HG03565 (cell line): ENCODE results near the gene CCDC30.
"Not testable (repeated sequence)": the region's sequence is repeated elsewhere in the genome, so short reads cannot be mapped to it uniquely, and the experiment has no call there.

Source experiments
- ATAC-seq: cut with Tn5 transposase; IDR thresholded peaks from one replicate; pipeline ENCODE4 v1.9.1; 2021; ENCODE audit warnings: mild to moderate bottlenecking, moderate library complexity; ENCODE audit not compliant: unreplicated experiment

CCDC30 gene

DNA sequence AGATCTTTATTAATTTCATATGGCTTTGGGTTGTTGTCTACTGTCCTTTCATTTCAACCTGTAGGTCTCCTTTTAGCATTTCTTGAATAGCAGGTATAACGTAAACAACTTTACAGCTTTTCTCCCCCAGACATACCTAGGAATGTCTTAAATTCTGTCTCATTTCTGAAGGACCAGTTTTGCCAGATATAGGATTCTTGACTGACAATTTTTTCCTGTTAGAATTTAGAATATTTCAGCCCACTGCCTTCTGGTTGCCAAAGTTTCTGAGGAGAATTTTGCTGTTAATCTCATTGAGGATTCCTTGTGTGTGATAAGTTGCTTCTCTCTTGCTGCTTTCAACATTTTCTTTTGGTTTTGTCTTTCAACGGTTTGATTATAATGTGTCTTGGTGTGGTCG is 60.1 kb downstream of the CCDC30 start:
- ATAC-seq = no peak

DNA sequence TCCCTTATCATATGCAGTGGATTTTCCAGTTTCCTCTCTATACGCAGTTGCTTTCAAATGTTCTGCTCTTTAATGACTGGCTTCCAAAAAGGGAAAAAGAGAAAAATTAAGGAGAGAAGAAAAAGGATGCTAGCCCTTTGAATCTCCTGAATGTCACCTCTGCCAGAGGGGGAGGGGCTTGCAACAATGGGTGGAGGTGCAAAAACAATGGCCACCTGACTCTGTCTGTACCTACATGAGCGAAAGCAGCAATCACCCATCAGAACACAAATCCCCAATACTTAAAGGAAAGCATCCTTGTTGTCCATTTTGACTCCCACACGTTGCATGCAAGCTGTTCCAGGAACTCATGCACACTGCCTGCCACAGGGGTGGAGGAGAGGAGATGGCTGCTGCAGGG is 61.2 kb downstream of the CCDC30 start:
- no peak for ATAC-seq

DNA sequence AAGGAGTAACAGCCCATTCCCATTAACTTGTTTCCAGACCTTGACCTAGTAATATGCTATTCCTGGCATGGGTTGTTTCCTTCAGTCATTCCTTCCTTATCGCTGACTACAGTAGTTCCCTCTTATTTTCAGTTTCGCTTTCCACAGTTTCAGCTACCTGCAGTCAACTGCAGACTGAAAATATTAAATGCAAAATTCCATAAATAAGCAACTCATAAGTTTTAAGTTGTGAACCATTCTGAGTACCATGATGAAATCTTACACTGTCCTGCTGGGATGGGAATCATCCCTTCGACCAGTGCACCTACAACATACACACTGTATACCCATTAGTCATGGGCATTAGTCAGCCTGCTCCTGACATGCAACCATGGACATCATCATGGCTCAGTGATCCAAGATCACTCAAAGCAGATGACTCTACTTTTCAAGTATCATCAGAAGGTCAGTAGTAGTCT is 66.7 kb downstream of the CCDC30 start:
- no peak for ATAC-seq

DNA sequence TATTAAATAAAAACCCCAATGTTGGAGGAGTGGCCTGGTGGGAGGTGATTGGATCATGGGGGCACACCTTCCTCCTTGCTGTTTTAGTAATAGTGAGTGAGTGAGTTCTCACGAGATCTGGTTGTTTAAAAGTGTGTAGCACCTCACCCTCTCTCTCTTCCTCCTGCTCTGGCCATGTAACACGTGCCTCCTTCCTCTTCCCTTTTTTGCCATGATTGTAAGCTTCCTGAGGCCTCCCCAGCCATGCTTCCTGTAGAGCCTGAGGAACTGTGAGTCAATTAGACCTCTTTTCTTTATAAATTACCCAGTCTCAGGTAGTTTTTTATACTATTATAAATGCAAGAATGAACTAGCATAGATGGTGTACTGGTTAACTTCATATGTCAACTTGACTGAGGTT is 68.0 kb downstream of the CCDC30 start:
- no peak for ATAC-seq

DNA sequence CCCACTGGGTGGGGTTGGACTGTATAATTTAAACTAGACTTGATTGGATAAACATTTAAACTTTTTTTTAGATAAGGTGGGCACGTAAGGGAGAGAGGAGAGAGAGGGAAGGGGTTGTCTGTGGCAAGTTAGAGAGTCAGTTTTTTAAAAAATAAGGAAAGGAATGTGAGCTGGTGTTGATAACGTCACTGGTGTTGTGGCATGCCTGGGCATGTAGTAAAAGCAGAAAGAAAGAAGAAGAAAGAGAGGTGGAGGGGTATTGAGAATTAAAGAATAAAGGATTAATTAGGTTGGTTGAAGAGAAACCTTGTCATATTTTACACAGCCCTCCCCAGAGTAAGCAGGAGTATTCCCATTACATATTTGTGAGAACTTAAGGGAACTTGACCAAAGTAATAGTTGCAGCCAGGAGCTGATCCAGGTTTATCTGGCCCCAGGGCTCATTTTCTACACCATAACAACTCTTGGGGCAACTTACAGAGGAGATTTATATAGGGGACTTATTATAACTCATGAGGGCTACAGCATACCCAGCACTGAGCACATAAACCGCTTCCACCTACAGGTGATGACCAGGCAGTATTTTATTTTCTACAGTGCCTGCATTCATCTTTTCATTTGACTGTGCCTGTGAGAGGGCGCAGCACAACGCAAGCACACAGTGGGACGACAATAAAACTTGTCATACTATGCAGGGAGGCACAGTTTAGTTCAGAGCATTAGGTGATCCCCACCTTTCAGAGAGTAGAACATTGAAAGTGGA is 70.2 kb downstream of the CCDC30 start:
- no peak for ATAC-seq

DNA sequence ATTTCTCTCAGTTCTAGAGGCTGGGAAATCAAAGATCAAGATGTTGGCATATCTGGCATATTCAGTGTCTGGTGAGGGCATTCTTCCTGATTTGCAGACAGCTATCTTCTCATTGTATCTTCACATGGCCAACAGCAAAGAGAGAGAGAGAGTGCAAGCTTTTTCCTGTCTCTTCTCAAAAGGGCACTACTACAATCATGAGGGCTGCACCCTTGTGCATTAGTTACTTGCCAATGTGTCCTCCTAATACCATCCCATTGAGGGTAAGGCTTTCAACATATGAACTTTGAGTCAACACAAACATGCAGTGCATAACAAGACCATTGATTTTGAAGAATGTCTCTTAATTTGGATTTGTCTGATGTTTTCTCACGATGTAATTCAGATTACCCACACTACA is 78.0 kb downstream of the CCDC30 start:
- no peak for ATAC-seq

DNA sequence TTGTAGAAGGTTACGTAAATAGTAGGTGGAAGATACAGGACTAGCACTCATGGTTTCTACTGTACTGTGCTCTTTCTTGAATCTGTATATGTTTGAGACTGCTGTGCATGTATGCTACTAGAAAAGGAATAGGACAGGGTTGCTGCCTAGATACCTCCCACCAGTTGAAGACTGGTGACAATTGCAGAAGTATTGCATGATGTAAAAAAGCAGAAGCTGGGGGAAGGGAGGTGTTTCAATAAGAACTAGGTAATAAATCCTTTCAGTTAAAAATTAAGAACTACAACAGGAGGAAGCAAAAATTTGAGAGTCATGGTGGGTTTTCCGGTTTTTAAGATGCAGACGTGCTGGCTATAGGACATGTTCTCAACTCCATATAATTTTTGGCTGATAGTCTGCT is 88.1 kb downstream of the CCDC30 start:
- no peak for ATAC-seq

DNA sequence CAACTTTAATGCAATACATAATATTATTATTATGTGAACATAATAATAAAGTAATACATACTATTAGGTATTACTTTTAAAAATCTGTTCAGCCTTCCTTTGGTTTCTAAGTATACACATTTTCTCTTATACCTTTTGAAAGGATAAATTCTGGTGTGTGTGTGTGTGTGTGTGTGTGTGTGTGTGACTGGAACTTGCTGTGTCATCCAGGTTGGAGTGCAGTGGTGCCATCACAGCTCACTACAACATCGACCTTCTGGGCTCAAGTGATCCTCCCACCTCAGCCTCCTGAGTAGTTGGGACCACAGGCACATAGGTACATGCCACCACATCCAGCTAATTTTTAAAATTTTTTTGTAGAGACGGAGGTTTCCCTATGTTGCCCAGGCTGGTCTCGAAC is 88.5 kb downstream of the CCDC30 start:
- ATAC-seq = no peak

DNA sequence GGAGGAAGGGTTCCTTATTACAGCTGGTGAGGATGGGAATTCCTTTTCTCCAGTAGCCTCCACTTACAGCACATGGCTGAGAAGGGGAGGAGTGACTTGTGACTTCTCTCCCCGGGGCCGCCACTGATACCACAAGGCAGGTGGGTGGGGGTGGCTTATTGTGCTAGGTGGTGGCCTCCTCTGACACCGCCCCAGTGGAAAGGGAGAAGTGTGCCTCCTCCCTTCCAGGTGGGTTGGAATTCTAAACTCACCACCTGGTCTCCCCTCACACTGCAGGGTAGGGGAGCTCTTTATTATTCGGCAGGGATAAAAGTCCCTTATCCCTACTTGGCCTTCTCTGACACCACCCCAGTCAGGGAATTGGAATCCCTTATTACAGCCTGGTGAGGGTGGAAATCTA is 89.5 kb downstream of the CCDC30 start:
- no peak for ATAC-seq

DNA sequence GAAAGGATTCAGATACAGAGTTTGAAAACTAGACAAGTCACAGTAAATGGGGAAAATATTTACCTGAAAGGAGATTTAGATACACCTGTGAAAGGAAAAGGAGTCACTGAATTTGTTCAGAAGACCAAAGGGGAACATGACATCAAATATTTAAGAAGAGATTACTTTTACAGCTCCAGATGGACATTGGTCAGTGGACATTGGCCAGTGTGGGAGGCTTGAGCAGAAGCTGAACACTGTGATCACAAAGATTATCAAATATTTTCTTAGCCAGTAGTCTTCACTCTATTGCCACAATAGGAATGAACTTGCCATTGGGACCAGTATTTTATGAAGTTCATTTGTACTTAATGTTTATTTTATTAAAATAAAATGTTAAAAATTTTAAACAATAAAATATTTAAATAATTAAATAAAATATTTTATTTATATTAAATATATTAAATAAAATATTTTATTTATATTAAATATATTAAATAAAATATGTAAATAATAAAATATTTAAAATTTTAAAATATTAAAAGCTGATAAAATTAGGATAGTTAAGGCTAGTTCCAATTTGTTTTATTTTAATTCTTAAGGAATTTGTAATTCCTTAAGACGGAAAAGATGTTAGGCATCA is 94.3 kb downstream of the CCDC30 start:
- ATAC-seq = no peak

DNA sequence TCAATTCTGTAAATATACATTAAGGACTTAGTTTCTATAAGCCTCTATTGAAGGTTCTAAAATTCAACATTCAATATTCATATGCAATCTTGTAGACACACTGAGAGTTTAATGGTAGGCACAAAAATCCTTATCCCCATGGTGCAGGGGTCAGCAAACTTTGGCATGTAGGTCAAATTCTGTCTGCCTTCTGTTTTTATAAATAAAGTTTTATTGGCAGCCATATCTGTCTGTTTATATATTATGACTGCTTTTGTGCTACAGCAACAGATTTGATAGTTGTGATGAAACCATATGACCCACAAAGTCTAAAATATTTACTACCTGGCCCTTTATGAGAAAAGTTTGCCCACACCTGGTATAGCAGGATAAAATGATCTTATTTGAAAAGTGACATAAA is 104.0 kb downstream of the CCDC30 start:
- no peak for ATAC-seq

DNA sequence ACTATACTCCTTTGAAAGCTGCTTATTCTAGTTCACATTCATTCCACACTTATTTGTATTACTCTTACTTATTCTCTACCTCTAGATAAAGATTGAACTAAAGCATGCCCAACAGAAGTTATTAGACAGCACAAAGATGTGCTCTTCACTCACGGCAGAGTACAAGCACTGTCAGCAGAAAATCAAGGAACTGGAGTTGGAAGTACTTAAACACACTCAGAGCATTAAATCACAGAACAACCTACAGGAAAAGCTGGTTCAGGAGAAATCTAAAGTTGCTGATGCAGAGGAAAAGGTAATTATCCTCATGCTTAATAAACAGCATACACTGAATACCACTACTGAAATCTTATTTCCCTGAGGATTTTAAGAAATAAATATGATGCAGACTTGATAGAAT is 113.8 kb downstream of the CCDC30 start:
- ATAC-seq = no peak

DNA sequence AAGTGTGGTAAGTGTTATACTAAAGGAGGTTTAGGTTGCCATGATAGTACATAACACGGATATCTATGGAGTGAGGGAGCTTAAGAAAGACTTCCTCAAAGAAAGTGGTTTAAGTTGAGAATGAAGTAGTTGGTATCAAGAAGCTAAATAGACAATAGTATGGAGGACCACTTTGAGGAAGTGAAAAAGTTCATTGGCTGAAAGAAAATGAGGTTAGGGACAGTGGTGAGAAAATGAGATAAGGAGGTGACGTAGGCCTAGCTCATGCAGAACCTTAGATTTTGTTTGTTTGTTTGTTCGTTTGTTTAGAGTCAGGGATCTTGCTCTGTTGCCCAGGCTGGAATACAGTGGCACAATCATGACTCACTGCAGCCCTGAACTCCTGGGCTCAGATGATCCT is 122.9 kb downstream of the CCDC30 start:
- ATAC-seq = no peak

DNA sequence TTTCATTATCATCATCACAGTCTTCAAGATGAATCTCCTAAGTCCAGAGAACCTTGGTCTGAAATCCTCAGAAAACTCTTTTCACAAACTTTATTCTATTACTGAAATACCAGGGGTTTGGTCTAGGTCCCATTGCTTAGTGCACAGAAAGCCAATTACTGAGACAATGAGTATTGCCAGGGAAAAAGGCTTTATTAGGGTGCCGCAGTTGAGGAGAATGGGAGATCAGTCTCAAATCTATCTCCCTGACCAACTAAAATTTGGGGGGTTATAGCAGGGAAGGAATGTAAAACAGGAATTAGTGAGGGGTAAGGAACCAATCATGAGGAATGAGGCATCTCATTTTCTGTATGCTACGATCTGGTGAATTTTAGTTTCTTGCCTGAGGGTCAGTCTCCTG is 124.7 kb downstream of the CCDC30 start:
- ATAC-seq = no peak

DNA sequence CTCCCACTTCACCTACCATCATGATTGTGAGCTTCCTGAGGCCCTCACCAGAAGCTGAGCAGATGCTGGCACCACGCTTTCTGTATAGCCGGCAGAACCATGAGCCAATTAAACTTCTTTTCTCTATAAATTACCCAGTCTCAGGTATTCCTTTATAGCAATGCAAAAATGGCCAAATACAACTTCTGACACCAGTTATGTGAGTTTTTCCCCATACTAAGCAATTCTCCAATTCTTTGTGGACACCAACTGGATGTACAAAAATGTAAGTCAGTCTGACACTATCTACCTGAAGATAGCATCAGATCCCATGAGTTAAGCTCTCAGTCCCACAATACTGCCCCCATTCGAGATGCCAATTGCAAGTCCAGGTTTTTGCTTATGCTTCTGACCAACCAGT is 129.7 kb downstream of the CCDC30 start:
- ATAC-seq = no peak

DNA sequence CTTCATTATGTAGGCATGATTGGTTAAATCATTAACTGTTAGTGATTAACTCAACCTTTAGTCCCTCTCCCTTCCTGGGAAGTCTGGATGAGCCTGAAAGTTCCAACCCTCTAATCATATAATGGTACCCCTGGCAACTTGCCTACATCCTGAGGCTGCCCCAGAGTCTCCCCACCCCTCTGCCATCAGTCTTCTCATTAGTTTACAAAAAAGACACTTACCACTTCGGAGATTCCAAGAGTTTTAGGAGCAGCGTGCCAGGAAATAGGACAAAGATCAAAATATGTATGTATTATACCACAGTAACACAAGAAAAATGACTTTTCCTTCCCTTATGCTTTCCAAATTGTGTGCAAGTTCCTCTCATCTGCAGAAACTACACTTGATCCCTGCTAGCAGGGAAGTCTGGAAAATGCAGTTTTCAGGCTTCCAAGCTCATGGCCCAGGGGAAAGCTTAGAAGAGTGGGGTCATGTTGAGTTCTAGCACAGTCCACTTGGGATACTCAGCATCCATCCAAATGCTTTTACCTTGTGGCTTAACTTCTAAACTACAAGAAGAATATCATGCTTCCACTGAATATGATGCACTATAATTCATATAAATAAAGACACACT is 130.5 kb downstream of the CCDC30 start:
- no peak for ATAC-seq

DNA sequence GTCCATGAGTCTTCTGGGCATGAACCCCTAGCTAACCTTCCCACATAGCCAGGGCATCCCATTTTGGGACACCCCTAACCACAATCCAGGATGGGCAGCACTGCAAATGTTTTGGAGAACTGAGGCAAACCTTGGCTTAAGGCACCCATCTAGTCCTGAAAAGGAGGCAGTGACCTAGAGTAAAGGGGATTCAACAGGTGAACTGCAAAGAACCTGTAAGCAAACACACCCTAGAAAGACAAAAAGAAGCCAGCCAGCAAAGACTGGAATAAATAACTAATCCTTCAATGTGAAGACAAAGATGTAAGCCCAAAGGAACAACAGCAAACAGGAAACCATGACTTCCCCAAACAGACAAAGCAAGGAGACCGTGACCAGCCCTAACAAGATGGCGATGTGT is 138.4 kb downstream of the CCDC30 start:
- no peak for ATAC-seq

DNA sequence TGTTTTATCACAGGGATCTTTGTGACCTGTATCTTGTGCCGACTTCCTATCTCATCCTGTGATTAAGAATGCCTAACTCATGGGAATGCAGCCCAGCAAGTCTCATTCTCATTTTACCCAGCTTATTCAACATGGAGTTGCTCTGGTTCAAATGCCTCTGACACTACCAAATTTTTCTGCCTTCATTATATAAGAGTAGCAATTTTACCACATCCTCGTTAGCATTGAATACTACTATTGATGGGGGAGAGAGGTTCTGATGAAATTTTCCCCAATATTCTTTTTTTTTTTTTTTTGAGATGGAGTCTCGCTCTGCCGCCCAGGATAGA is 150.7 kb downstream of the CCDC30 start:
- no peak for ATAC-seq

DNA sequence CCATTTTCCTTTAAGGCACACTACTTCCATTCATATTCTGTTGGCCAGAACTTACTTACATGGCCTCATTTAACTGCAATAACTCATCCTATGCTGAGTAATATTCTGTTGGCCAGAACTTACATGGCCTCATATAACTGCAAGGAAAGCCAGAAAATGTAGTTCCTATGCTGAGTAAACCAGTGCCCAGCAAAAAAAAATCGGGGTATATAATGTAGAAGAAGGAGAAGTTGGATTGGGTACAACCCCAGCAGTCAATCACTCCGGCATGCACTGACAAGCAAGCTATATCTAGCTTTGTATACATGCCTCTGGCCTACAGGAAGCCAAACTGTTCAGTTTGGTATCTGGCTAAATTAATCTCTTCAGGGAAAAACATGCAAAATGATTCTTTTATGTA is 155.8 kb downstream of the CCDC30 start:
- no peak for ATAC-seq

DNA sequence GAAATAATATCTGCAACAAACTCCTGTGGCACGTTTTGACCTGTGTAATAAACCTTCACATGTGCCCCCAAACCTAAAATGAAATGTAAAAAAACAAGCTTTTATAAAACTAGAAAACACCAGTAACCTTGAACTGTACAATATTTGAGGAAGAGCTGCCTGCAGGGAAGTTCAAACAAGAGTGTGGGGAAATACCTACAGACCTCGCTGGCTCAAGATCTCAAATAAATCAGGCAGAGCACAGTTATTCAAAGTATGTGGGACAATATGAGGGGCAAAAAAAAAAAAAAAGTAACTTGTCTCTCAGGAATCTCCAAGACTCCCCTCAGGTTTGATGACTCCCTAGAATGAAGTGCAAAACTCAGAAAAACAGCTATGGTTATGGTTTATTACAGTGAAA is 157.2 kb downstream of the CCDC30 start:
- ATAC-seq = no peak

DNA sequence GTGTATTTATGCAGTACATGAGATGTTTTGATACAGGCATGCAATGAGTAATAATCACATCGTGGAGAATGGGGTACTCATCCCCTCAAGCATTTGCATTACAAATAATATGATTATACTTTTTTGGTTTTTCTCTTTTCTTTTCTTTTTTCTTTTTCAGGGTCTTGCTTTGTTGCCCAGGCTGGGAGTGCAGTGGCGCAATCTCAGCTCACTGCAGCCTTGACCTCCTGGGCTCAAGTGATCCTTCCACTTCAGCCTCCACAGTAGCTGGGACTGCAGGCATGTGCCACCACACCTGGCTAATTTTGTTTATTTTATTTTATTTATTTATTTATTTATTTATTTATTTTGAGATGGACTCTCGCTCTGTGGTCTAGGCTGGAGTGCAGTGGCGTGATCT is 158.1 kb downstream of the CCDC30 start:
- ATAC-seq = not testable (repeated sequence)

DNA sequence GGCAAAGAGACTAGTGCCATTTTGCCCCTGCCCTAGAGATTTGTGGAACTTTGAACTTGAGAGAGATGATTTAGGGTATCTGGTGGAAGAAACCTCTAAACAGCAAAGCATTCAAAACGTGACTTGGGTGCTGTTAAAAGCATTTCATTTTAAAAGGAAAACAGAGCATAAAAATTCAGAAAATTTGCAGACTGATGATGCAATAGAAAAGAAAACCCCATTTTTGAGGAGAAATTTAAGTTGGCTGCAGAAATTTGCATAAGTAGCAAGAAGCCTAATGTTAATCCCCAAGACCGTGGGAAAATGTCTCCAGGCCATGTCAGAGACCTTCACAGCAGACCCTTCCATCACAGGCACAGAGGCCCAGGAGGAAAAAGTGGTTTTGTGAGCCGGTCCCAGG is 164.1 kb downstream of the CCDC30 start:
- ATAC-seq = not testable (repeated sequence)
